Measurements from ENCODE around the gene ARPC5L.
A peak's percentile ranks its signal among the peaks of the same experiment; 100 is the strongest.
"Not testable (repeated sequence)": the region's sequence is repeated elsewhere in the genome, so short reads cannot be mapped to it uniquely, and the experiment has no call there.

Gene ARPC5L

DNA sequence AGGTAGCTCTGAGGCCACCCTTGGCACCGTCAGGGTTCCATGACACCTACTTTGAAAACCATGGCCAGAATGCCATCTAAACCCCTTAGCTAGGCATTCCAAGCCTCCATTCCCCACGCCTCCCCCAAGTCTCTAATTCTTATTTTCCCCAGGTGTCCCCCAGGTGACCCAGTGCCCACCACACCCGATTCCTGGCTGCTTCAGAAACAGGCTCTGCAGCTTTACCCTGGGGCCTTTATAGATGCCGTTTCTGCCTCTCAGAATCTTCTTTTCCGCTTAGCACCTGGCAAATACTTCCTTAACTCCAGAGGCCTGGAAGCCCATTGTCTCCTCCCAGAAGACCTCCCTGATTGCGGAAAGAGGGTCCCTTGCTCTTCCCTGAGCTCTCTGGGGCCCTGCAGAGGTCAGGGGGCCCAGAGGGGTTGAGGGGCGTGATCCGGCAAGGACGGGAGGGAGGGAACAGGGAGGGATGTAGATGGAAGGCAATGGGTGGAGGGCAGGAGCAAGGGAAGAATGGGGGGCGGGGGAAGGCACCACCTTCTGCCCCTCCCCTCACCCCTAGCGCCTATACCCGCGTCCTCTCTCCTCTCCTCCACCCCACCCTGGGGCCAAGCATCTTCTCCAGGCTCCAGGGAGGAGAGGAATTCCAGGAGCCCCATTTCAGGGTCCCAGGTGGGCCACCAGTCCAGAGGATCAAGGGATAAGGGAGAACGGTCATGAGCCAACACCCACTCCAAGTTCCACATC, 20.7 kb upstream of the ARPC5L start:
- no peak for DNase-seq

DNA sequence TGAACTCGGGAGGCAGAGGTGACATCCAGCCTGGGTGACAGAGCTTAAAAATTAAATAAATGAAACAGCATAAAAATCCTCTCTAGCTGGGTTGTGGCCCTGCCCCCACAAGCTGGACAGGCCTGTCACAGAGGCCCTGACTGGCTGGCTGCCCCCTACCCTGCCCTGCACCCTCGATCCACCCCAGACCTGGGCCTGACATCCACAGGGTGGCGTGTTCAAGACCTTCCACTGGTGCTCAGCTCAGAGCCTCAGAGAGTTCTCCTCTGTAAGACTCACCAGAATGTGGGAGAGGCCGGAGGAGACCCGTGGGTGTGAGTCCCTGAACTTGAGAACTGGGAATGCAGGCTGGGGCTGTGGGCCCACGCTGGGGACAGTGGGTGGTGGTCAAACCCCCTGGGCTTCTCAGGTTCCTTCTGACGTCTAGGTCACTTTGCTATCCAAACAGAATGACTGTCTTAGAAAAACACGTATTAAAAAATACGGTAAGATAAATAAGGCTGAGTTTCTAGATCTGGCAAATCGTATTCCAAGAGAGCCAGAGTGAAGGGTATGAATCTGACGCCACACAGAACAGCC, 18.4 kb upstream of the ARPC5L start:
- DNase-seq, result no peak

DNA sequence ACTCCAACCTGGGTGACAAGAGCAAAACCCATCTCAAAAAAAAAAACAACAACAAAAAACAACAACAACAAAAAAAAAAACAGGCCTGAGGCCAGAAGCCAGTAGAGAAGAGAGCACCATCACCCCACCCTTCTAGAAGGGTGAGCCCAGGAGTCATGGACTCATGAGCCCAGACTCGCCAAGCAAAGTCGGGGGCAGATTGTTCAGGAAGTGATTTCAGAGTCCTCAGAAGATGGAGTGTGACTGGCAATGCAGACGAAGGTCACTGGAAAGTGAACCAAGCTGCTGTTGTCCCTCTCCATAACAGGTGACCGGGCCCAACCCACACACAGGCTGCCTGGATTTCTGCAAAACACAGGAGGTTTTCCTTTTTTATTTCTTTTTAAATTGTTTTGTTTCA, 17.6 kb upstream of the ARPC5L start:
- no peak for DNase-seq

DNA sequence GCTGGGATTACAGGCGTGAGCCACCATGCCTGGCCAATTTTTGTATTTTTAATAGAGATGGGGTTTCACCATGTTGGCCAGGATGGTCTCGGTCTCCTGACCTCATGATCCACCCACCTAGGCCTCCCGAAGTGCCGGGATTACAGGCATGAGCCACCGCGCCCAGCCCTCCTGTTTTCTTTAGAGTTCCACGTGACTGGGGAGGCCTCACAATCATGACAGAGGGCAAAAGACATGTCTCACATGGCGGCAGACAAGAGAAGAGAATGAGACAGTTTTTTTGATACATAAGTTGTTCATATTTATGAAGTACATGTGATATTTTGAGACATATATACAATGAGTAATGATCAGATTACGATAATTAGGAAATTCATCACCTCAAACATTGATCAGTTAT, 15.5 kb upstream of the ARPC5L start:
- not testable (repeated sequence) for DNase-seq

DNA sequence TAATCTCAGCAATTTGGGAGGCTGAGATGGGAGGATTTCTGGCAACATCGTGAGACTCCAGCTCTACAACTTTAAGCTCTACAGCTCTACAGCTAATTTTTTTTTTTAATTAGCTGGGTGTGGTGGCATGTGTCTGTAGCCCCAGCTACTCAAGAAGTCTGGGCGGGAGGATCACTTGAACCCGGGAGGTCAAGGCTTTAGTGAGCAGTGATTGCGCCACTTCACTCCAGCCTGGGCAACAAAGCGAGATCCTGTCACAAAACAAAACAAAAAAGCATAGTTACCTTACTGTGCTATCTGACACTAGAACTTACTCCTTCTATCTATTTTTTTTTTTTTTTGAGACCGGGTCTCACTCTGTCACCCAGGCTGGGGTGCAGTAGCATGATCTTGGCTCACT, 15.0 kb upstream of the ARPC5L start:
- DNase-seq, result no peak

DNA sequence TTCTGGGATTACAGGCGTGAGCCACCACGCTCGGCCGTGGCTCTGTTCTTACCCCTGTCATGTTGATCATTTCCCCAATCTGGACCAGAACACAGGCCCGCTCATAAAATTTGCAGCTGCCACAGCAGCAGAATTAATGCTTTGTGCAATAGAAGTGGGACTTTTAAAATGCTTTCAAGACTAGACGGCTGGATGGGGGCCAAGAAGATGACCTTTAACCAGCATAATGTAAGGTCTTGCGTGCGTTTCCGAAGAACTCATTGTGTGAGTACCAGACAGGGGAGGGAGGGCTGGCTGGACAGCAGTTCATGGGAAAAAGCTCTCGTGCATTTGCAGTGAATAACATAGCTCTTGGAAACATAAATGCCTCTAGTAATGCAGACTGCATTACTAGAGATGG, 12.1 kb upstream of the ARPC5L start:
- peak in 1 of 3 donors; percentile 7 for DNase-seq

DNA sequence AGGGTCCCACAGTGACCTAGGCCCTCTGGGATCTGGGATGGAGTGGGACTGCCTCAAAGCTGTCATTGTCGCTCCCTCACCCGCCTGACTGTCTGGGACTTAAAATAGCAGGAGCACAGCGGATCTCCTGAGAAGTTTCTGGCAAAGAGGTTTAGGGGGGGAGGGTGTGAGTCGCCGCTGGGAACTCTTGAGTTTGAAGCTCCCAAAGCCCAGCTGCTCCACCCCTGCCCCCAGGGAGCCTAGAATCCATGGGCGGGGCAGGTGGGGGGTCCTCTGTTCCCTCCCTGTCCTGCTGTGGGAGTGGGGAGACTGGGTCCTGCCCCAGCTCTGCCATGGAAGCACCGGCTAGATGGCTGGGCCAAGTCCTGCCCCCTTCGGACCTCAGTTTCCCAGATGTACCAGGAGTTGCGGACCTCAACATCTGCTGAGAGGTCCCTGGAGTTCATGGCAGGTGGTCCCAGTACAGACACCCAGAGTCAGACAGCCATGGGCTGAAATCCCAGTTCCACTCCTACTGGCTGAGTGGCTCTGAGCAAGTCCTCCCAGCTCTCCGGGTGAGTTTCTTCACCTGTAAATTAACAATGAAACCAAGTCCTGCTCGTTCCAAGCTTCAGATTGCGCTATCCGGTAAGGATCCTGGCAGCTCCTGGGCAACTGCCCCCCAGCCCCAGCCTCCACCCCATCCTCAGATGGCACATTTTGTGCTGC, 9.7 kb upstream of the ARPC5L start:
- no peak for DNase-seq

DNA sequence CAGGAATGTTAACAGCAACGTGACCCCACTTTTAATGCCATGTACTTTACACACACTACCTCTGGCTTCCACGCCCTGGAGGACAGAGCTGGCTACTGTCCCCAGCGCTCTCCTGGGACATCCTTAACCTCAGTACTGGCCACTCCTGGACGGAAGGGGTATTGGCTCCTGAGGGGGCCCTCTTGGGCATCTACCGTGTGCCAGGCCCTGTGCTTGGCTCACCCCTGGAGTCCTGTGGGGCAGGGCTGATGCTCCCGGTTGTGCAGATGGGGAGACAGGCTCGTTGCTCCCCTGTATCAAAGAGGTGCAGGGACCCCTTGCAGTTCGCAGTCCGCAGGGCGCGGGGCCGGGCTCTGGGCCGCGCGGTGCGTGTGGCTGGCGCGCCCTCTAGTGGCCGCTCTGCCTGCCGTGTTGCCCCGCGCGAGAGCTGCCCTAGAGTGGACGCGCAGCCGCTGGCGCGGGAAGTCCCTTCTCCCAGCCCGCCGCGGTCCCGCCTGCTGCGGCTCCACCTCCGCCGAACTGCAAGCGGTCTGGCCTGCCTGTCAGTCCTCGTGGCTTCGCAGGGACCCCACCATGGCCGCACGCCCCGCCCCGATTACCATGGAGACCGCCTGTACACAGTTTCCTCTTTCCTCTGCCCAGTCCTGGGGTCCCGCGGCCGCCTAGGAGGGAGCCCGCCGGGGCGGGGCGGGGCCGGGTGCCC, 8.9 kb upstream of the ARPC5L start, which contains the start of gene WDR38:
TSS of gene WDR38 (plus strand) at position 632 of the 703 bp plus-strand sequence. CDS start 72 bp downstream, outside the sequence.
- peak; percentile 88 to 95 (median 89) for DNase-seq

DNA sequence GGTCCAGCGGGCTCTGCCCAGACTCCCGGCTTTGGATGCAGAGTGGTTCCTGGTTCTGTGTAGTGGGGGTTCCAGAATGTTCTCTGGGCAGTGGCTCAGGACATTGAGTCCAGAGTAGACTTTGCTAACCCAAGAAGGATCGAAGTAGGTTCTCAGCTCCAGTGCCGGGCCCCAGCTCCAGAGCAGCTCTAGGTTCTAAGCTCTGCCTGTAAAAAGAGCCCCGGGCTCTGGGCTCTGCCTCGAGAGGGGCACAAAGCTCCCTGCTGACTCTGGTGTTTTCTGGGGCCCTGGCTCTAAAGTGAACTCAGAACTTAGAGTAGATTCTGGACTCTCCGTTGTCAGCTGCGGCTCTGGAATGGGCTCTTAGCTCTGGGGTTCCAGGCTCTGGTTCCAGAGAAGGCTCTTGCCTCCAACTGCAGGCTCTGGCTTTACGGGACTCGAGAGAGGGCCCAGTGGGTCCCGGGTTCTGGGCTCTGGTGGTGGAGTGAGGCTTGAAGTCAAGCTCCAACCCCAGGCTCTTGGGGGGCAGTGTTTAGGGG, 8.3 kb upstream of the ARPC5L start:
- no peak for DNase-seq

DNA sequence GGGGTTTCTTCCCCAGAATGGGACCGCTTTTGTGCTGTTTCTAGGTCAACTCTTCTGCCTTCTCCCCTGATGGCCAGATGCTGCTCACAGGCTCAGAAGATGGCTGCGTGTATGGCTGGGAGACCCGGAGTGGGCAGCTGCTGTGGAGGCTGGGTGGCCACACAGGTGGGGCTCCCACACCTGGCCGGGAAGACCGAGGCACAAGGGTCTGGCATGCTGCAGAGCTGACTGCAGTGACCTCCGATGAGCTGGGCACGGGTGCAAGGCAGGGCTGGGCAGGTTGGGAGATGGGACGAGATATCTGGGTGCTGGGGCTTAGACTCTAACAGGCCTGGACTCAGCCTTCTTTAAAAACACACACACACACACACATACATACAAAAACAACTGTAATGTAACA, 7.8 kb upstream of the ARPC5L start:
- no peak for DNase-seq

DNA sequence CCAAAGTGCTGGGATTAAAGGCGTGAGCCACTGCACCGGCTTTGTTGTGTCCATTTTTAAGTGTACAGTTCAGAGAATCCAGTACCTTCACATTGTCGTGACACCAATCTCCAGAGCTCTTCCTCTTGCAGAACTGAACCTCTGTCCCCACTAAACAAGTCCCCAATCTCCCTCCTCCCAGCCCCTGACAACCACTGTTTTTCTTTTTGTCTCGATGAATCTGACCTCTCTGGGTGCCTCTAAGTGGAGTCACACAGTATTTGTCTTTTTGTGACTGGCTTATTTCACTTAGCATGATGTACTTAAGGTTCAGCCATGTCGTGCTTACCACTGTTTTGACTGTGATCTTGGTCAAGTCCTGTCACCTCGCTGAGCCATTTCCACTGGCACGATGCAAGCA, 7.1 kb upstream of the ARPC5L start:
- no peak for DNase-seq

DNA sequence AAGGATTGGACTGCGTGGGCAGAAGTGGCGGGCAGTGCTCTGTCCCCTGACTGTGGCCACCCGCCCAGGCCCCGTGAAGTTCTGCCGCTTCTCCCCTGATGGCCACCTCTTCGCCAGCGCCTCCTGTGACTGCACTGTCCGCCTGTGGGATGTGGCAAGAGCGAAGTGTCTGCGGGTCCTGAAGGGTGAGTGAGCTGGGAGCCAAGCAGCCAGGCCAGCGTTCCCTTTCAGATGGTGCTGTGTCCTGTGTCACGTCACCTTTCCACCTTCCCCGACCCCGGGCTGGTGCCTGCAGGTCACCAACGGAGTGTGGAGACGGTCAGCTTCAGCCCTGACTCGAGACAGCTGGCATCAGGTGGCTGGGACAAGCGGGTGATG, 6.4 kb upstream of the ARPC5L start:
- DNase-seq, result no peak

DNA sequence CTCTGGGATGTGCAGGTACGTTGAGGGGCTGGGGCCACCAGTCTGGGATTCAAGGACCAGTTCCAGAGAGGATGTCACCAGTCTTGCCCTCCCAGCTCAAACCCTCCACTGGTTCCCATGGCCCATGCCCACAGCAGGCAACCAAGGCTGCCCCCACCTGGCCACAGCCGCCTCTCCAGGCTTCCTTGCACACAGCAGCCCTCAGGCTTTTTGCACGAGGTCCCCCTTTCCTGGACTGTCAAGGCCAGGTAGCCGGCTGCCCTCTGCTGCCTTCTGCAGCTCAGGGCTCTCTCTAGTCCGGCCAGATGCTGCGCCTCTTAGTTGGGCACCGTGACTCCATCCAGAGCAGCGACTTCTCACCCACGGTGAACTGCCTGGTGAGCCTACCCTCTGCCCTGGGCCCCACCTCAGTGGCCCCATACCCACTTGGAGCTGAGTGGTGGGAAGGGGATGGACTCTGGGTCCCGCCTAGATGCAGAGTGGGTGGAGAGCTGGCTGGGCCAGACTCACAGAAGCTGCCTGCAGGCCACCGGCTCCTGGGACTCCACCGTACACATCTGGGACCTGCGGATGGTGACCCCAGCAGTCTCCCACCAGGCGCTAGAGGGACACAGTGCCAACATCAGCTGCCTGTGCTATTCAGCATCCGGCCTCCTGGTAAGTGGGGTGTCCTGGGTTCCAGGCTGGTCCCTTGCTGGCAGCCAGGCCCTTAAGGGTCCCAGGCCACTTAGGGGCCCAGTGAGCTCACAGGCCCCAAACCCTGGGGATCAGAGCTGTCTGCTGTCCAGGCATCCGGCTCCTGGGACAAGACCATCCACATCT, 5.8 kb upstream of the ARPC5L start:
- no peak for DNase-seq

DNA sequence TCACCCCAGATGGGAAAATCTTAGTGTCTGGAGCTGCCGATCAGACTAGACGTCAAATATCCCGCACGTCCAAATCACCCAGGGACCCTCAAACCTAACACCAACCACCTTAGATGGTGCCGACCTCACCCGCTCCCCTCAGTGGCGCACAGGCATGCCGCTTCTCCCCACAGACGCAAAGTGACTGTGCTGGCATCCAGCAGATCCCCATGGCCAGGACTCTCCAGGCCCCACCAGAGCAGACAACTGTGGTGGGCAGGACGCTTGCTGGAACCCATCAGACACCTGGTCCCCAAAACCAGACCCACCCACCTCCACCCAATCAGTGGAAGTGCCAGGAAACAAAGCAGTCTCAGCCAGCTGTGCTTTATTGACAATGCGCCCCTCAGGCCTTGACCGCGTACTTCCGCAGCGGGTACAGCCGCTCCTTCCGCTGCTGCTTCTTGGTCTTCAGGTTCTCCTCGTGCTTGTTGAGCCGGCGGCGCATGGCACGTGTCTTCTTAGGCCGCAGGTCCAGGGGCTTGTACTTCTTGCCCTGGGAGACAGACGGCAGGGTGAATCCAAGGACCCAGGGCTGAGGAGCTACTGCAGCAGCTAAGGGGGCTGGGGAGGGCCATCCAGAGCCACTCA, 4.3 kb upstream of the ARPC5L start:
- no peak for DNase-seq

DNA sequence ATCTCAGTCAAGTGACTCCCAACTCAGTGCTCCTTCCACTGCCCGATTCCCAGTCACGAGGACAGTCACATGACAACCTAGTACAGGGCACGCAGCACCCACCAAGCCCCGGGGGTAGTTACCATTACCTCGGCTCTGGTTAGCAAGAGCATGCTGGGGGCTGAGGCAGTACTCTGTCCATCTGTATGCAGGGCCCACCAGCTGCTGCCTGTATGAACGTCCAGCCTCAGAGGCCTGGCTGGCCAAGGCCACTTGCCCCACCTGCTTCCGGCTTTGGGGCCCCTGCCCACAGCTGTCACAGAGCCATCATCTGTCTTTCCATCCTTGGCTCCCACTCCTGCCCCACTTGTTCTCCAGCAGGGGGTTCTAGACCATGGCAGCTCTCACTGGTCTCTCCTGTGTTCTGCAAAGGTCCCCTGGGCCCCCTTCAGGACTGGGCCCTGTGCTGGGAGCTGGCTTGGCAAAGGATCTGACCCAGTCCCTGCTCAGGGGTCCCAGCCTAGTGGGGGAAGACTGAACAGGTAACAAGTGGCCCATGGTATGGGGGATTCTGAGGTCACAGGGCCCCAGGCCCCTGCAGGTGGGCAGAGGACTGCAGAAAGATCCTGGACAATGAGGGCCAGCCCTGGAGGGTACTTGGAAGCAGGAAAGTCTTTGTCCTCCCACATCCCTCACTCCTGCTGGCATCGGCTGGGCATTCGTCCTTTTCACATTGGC, 3.4 kb upstream of the ARPC5L start:
- DNase-seq, result no peak

DNA sequence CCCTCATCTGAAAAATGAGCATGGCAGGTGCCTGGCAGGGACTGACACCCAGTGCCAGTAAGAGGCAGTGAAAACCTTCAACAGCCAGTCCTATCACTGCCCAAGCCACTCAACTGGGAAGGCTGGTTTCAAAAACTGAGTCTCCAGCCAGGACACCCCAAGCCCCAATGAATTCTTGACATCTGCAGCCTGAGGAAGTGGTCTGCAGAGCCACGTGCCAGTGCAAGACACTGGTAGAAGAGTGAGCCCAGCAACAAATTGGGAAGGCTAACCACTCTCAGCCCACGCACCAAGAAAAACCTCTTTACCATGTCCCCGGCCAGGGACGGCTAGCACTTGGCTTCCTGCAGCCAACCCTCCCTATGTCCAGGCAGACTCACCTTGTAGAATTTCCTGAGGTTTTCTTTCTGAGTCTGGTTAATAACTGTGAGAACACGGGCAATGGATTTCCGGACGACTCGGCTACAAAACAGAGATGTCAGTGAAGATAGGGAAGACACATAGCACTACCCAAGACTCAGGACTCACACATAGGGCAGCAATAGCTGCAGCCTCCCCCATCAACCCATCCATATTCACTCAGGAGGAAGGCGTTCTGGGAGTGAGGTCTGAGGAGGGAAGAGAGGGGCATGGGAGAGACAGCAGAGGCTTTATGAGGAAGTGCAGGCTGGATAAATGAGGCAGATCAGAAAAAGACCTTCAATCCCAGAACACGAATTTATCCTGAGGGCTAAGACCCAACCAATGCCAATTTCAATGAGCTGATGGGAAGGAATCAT, 1.9 kb upstream of the ARPC5L start:
- no peak for DNase-seq

DNA sequence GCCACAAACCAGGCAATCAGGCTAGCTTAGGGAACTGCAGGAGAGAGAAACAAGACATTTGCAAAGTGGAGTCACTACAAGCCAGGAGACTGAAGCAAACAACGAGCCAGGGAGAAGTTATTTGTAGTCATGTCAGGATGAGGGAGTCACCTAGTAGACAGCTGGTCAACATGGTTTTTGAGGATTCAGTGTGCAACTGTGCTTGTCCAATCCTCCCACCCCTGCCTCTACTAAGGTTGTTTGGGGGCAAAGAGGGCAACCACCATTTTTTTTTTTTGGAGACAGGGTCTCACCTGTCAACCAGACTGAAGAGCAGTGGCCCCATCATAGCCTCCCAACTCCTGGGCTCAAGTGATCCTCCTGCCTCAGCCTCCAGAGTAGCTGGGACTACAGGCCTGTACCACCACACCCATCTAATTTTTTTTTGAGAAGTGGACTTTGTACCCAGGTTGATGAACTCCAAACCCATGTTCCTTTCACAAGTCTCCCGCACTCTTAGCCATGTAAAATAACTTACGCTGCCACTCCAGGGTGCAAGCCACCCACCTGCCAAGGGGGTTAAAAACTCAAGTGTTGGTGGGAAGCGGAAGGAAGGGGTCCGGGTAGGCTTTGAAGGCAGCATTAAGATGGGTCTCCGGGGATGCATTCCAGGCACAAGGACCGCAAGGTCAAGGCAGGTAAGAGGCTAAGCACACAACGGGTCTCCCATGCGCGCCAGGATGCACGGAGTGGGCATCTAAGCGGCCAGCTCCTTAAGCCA, 1.2 kb upstream of the ARPC5L start:
- peak in 1 of 3 donors; percentile 18 for DNase-seq

DNA sequence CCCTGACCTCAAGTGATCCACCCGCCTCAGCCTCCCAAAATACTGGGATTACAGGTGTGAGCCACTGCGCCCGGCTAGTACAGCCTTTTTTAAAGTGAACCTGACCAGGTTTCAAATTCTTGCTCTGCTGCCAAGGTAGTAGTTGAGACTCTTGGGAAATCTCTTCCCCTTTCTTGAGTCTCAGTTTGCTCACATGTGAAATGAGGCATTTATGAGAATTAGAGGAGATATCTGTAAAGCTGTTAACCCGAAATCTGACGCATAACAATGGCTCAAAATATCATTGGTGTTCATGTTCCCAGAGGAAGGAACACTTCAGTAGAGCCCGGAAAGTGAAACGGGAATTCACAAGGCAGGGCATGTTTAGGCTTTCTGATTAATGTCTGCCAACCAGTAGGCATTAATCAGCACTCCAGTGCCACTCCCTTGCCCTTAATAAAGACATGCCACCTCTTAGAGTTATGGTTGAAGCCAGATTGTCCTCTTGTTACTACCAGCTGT, 1.5 kb downstream of the ARPC5L start:
- peak; percentile 33 to 76 (median 53) for DNase-seq
